GM12872 (cell line): ENCODE measurements around the gene CHST8.

ENCODE experiments used
- CTCF ChIP-seq: IDR thresholded peaks from 3 replicates; pipeline ENCODE4 v1.5.1; 2011; ENCODE audit warnings: low read depth, mild to moderate bottlenecking, low read length, moderate library complexity; ENCODE audit not compliant: insufficient read depth

CHST8 gene

GRCh38 chr19:33587150-33587549 lies 34.6 kb upstream of the CHST8 start:
- TF ChIP-seq CTCF = no peak

- TF ChIP-seq CTCF = no peak
These were observed 31.5 kb upstream of the CHST8 start for GRCh38 chr19:33590224-33590623.

GRCh38 chr19:33595783-33596182 lies 26.0 kb upstream of the CHST8 start:
- TF ChIP-seq CTCF = no peak

GRCh38 chr19:33601583-33601982 lies 20.2 kb upstream of the CHST8 start:
- no peak for TF ChIP-seq CTCF

GRCh38 chr19:33602576-33603204 lies 19.1 kb upstream of the CHST8 start:
- no peak for TF ChIP-seq CTCF

- no peak for TF ChIP-seq CTCF
These were observed 18.4 kb upstream of the CHST8 start for GRCh38 chr19:33603377-33603776.

GRCh38 chr19:33604651-33605050 lies 17.1 kb upstream of the CHST8 start:
- no peak for TF ChIP-seq CTCF
